HCT116 (cell line): ENCODE measurements around the gene CTNND2. TPM values are rescaled to one million over a fixed set of nuclear protein-coding genes. Genes with fewer than 3 reads are reported as not detected.

Experiments
- ATAC-seq: fragments of 200-7000 bp; cut with Tn5 transposase; 2 replicates; pipeline ENCODE4 v1.9.1; 2020; ENCODE audit warnings: mild to moderate bottlenecking, moderate library complexity
- BruUV-seq: library from RNA; stranded (reverse); fragments of 400-500 nt; replicated peaks from 2 replicates; lab custom pipeline; 2021; lab: Mats Ljungman, UMichigan
- CTCF ChIA-PET: fragments of 300-600 bp; sonication (Branson Sonifier 250); formaldehyde crosslinking; loops from one replicate; lab custom pipeline; 2021; ENCODE audit warnings: antibody characterized with exemption; lab: Charles Lee
- POLR2A ChIA-PET: fragments of 300-600, 350-600 bp; sonication (Branson Sonifier 250); formaldehyde crosslinking; loops from one replicate; lab custom pipeline; 2021; ENCODE audit warnings: antibody characterized with exemption; lab: Charles Lee
- RAD21 ChIA-PET, 2 experiments: fragments of 300-600 bp; sonication (Branson Sonifier 250); formaldehyde crosslinking; loops; one replicate each; lab custom pipeline; 2023; ENCODE audit warnings: low total read pairs in 2 of 2; ENCODE audit not compliant: uncharacterized antibody in 2 of 2, unreplicated experiment in 2 of 2, low non-redundant PET in 1 of 2; lab: Charles Lee
- DNase-seq: peaks from one replicate; pipeline ENCODE4 v3.0.0-alpha.2; 2010; ENCODE audit warnings: low read depth, low spot score
- H2AFZ ChIP-seq: fragments of 200-600 bp; shearing (Covaris generic), sonication (generic); 2 replicates; pipeline ENCODE4 v1.6.1; 2017; ENCODE audit warnings: low read depth, mixed run types, mixed read lengths, antibody characterized with exemption, low read length; ENCODE audit not compliant: poor library complexity, severe bottlenecking
- H3K27ac ChIP-seq: 2 replicates; pipeline ENCODE4 v1.5.1; 2012; ENCODE audit warnings: low read depth, low read length
- H3K27me3 ChIP-seq: fragments of 200-600 bp; sonication (generic); 2 replicates; pipeline ENCODE4 v1.6.1; 2016; ENCODE audit warnings: mixed run types, low read length, mixed read lengths; ENCODE audit not compliant: insufficient read depth
- H3K36me3 ChIP-seq, 2 experiments: fragments of 200-500 bp in 1 of 2; fragments of 200-600 bp in 1 of 2; sonication (Bioruptor generic) in 1 of 2; sonication (generic) in 1 of 2; 2 replicates each; pipeline versions ENCODE4 v1.5.1 to v1.6.1; 2014 to 2016; ENCODE audit warnings: low read length in 2 of 2, inconsistent platforms in 1 of 2, mixed read lengths in 1 of 2, mixed run types in 1 of 2; ENCODE audit not compliant: insufficient read depth in 2 of 2, control insufficient read depth in 1 of 2
- H3K4me1 ChIP-seq, 2 experiments: fragments of 200-600 bp in 1 of 2; sonication (generic) in 1 of 2; 2 replicates each; pipeline versions ENCODE4 v1.5.1 to v1.6.1; 2012 to 2017; ENCODE audit warnings: low read length in 2 of 2, inconsistent platforms in 1 of 2, mild to moderate bottlenecking in 1 of 2, mixed read lengths in 1 of 2, mixed run types in 1 of 2, moderate library complexity in 1 of 2; ENCODE audit not compliant: insufficient read depth in 2 of 2, control insufficient read depth in 1 of 2
- H3K4me2 ChIP-seq: fragments of 200-600 bp; sonication (generic); 2 replicates; pipeline ENCODE4 v1.6.1; 2017; ENCODE audit warnings: mixed run types, low read length, mixed read lengths
- H3K4me3 ChIP-seq, 2 experiments: fragments of 200-600 bp in 1 of 2; sonication (generic) in 1 of 2; replicated peaks in 1 of 2; 2 replicates each; pipeline ENCODE4 v1.5.1; 2011 to 2016; ENCODE audit warnings: low read length in 2 of 2, control low read depth in 1 of 2, low read depth in 1 of 2, mild to moderate bottlenecking in 1 of 2, mixed read lengths in 1 of 2, mixed run types in 1 of 2
- H3K79me2 ChIP-seq: fragments of 200-600 bp; sonication (generic); 2 replicates; pipeline ENCODE4 v1.6.1; 2017; ENCODE audit warnings: mild to moderate bottlenecking, mixed run types, low read length, moderate library complexity, mixed read lengths; ENCODE audit not compliant: insufficient read depth
- H3K9ac ChIP-seq: fragments of 200-600 bp; sonication (generic); 2 replicates; pipeline ENCODE4 v1.6.1; 2016; ENCODE audit warnings: low read length, mixed read lengths
- H3K9me2 ChIP-seq: fragments of 200-600 bp; sonication (generic), shearing (Covaris generic); 2 replicates; pipeline ENCODE4 v1.6.1; 2017; ENCODE audit warnings: mixed run types, mild to moderate bottlenecking, moderate library complexity; ENCODE audit not compliant: insufficient read depth
- H3K9me3 ChIP-seq, 2 experiments: fragments of 200-500 bp in 1 of 2; fragments of 200-600 bp in 1 of 2; sonication (Bioruptor generic) in 1 of 2; sonication (generic) in 1 of 2; 2 replicates each; pipeline ENCODE4 v1.6.1; 2014 to 2017; ENCODE audit warnings: low read length in 2 of 2, mixed read lengths in 2 of 2, inconsistent platforms in 1 of 2, low read depth in 1 of 2, mild to moderate bottlenecking in 1 of 2, mixed run types in 1 of 2, moderate library complexity in 1 of 2; ENCODE audit not compliant: control insufficient read depth in 1 of 2, insufficient read depth in 1 of 2
- H4K20me1 ChIP-seq: fragments of 200-600 bp; sonication (generic), shearing (Covaris generic); 2 replicates; pipeline ENCODE4 v1.6.1; 2017; ENCODE audit warnings: mixed run types, mild to moderate bottlenecking, moderate library complexity; ENCODE audit not compliant: insufficient read depth
- CBX3 ChIP-seq: IDR thresholded peaks from 2 replicates; pipeline ENCODE4 v1.6.1; 2012; ENCODE audit warnings: low read depth
- EGR1 ChIP-seq: IDR thresholded peaks from 2 replicates; pipeline ENCODE4 v1.6.1; 2012; ENCODE audit warnings: low read depth
- ELF1 ChIP-seq: IDR thresholded peaks from 2 replicates; pipeline ENCODE4 v1.6.1; 2012; ENCODE audit warnings: low read depth, borderline replicate concordance
- EZH2 ChIP-seq: fragments of 200-600 bp; sonication (generic); IDR thresholded peaks from 2 replicates; pipeline ENCODE4 v1.6.1; 2017; ENCODE audit warnings: antibody characterized with exemption, mixed run types
- JUND ChIP-seq: IDR thresholded peaks from 2 replicates; pipeline ENCODE4 v1.6.1; 2012
- MAX ChIP-seq: IDR thresholded peaks from 2 replicates; pipeline ENCODE4 v1.6.1; 2012
- POLR2A ChIP-seq: IDR thresholded peaks from 2 replicates; pipeline ENCODE4 v1.7.0; 2011; ENCODE audit warnings: borderline replicate concordance; ENCODE audit not compliant: insufficient read depth, insufficient read length; ENCODE audit errors: extremely low read depth
- POLR2AphosphoS5 ChIP-seq: IDR thresholded peaks from 2 replicates; pipeline ENCODE4 v1.6.1; 2011; ENCODE audit warnings: mild to moderate bottlenecking, low read depth, low read length, moderate library complexity
- RAD21 ChIP-seq: IDR thresholded peaks from 2 replicates; pipeline ENCODE4 v1.6.1; 2012; ENCODE audit warnings: low read depth, mild to moderate bottlenecking
- YY1 ChIP-seq: IDR thresholded peaks from 2 replicates; pipeline ENCODE4 v1.6.1; 2011; ENCODE audit warnings: low read length, low read depth, moderate library complexity, mild to moderate bottlenecking; ENCODE audit not compliant: insufficient replicate concordance; ENCODE audit errors: extremely low read depth
- ZBTB33 ChIP-seq: IDR thresholded peaks from 2 replicates; pipeline ENCODE4 v1.6.1; 2011; ENCODE audit warnings: mild to moderate bottlenecking, low read length, moderate library complexity; ENCODE audit not compliant: insufficient replicate concordance; ENCODE audit errors: extremely low read depth
- ZFX ChIP-seq: fragments of 450-650 bp; IDR thresholded peaks from 2 replicates; pipeline ENCODE4 v1.6.1; 2017
- ZNF274 ChIP-seq: fragments of 200-500 bp; sonication (Bioruptor generic); IDR thresholded peaks from 2 replicates; pipeline ENCODE4 v1.6.1; 2014; ENCODE audit warnings: mild to moderate bottlenecking, low read depth, low read length, inconsistent platforms
- intact Hi-C: fragments of 100-400 bp; cut with micrococcal nuclease; formaldehyde crosslinking; loops from 2 replicates; pipeline ENCODE4 v1.10.0; 2022
- total RNA-seq: library from RNA; stranded (reverse); gene quantifications from one replicate; pipeline ENCODE4 v1.2.1, GENCODE V29; 2021; ENCODE audit not compliant: unreplicated experiment
- TF ChIP-seq, protein P1 (sequence below): IDR thresholded peaks from 2 replicates; pipeline ENCODE4 v1.6.1; 2012

Gene CTNND2
- total RNA-seq, 1 experiment from 2014 or later, result not detected

DNA sequence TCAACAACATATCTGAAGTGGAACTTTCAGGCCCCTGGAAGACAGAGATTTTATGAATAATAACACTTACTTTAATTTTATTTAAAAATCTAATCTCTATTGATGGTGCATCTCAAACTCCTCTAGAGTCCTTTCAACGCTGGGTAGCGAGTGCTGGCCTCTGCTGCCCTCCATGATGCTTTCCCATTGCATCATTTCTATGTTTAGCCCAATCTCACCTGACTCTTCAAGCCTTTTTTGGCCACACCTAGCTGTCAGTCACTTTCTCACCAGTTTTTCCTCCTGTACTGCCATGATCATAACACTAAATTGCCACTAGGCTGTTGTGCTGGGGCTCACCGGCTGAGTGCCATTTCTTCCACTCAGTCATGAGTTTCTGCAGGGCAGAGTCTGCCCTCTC, 747.1 kb downstream of the CTNND2 start:
- H3K9ac ChIP-seq, result no peak overlapping the region
- no peaks in the 10 kb centered on the region for H4K20me1 ChIP-seq
- ATAC-seq (no peak), DNase-seq (no peak)
- intact Hi-C loops, result no loop called here
- H3K9me3 ChIP-seq, result no peaks in the 10 kb centered on the region
- H3K4me1 ChIP-seq, result no peaks in the 10 kb centered on the region
- H3K79me2 ChIP-seq, result no peaks in the 10 kb centered on the region
- H2AFZ ChIP-seq, result no peak overlapping the region
- no peak overlapping the region for H3K4me3 ChIP-seq
- H3K4me2 ChIP-seq, result no peak overlapping the region
- ChIA-PET CTCF (no interaction called here), RAD21 (no interaction called here), POLR2A (no interaction called here)
- no peak for TF ChIP-seq YY1
- TF ChIP-seq JUND, result no peak
- TF ChIP-seq ZFX, result no peak
- TF ChIP-seq ZNF274, result no peak
- no peak for TF ChIP-seq ELF1
- no peak for TF ChIP-seq EZH2
- no peak for TF ChIP-seq ZBTB33
- TF ChIP-seq RAD21, result no peak
- TF ChIP-seq MAX, result no peak
- TF ChIP-seq, protein P1, sequence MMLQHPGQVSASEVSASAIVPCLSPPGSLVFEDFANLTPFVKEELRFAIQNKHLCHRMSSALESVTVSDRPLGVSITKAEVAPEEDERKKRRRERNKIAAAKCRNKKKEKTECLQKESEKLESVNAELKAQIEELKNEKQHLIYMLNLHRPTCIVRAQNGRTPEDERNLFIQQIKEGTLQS, result no peak
- no peak for TF ChIP-seq POLR2A
- no peak for TF ChIP-seq EGR1
- no peak for TF ChIP-seq CBX3
- TF ChIP-seq POLR2AphosphoS5, result no peak
- H3K27me3 ChIP-seq, result peaks cover 34% of the 10 kb centered on the region
- no peaks in the 10 kb centered on the region for H3K36me3 ChIP-seq
- BruUV-seq, result no TSS peak
- H3K27ac ChIP-seq, result no peak overlapping the region
- H3K9me2 ChIP-seq, result no peaks in the 10 kb centered on the region
